ENCODE results near the gene RFC1.

The RFC1 gene

DNA sequence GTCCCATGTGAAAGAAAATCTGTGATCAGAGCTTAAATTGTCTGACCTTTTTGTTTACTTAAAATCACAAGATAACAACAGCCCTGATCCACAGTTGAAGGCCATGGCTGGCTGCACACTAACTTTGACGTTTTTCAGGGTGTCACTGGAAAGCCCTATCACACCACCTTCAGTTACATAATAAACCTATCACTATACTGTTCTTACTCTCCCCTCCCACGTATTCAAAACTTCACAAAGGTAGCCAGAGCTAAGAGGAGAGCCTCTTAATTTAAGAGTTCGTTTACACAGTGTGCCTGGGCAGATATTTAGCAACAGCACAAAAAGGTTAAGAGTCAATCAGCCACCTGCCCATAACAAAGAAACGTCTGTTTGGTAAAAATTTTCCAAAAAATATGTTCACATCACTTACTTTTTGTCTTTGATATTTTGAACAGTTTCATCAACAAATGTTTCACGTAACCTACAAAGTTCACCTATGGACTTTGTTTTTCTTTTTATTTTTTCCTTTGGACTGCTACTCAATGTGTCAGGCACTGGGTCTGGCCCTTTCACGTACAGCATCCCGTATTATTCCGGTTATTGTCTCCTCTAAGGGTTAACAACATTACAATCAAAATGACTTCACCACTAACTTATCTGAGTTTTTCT is 25.0 kb downstream of the RFC1 start:
- TF ChIP-seq SPI1 (IDR thresholded peaks at IDR 0.05; ENCODE audit: borderline replicate concordance, low read depth) (no peak), GABPA (IDR thresholded peaks at IDR 0.05; ENCODE audit: low read depth) (no peak), POLR2AphosphoS5 (IDR thresholded peaks at IDR 0.05; ENCODE audit: low read depth) (no peak), REST (IDR thresholded peaks at IDR 0.05; ENCODE audit: insufficient replicate concordance, low read depth) (no peak)
- TF ChIP-seq, protein P1, sequence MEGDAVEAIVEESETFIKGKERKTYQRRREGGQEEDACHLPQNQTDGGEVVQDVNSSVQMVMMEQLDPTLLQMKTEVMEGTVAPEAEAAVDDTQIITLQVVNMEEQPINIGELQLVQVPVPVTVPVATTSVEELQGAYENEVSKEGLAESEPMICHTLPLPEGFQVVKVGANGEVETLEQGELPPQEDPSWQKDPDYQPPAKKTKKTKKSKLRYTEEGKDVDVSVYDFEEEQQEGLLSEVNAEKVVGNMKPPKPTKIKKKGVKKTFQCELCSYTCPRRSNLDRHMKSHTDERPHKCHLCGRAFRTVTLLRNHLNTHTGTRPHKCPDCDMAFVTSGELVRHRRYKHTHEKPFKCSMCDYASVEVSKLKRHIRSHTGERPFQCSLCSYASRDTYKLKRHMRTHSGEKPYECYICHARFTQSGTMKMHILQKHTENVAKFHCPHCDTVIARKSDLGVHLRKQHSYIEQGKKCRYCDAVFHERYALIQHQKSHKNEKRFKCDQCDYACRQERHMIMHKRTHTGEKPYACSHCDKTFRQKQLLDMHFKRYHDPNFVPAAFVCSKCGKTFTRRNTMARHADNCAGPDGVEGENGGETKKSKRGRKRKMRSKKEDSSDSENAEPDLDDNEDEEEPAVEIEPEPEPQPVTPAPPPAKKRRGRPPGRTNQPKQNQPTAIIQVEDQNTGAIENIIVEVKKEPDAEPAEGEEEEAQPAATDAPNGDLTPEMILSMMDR (IDR thresholded peaks at IDR 0.05; ENCODE audit: insufficient read depth, low read length), result no peak
- Histone ChIP-seq H3K4me3 (replicated peaks; ENCODE audit: insufficient read depth, low read length) (no peak overlapping the region), H3K27me3 (ENCODE audit: insufficient read depth, poor library complexity, severe bottlenecking) (no peaks in the 10 kb centered on the region), H3K27ac (replicated peaks) (no peak overlapping the region)
- DNase-seq (ENCODE audit: low read depth in 1 of 2, low spot score in 1 of 2), result no peak

DNA sequence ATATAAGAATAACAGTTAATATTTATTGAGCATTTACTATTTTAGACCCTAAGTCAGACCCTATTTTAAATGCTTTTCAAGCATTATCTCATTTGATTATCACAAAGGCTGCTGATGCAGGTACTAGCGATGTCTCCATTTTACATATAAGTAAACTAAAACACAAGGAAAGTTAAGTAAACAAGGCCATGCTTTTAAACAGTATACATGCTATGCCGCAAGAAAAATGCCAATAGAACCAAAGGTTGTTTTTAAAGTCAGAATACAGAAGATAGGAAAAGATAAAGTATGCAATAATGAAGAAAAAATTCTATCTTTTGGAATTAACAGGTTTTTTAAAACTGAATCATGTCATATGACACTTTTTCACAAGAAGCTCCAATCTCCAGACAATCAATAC is 26.2 kb downstream of the RFC1 start:
- no peak for TF ChIP-seq GABPA (IDR thresholded peaks at IDR 0.05; ENCODE audit: low read depth)
- TF ChIP-seq REST (IDR thresholded peaks at IDR 0.05; ENCODE audit: insufficient replicate concordance, low read depth), result no peak
- no peak for TF ChIP-seq SPI1 (IDR thresholded peaks at IDR 0.05; ENCODE audit: borderline replicate concordance, low read depth)
- TF ChIP-seq, protein P1 (IDR thresholded peaks at IDR 0.05; ENCODE audit: insufficient read depth, low read length), result no peak
- TF ChIP-seq POLR2AphosphoS5 (IDR thresholded peaks at IDR 0.05; ENCODE audit: low read depth), result no peak
- Histone ChIP-seq H3K27me3 (ENCODE audit: insufficient read depth, poor library complexity, severe bottlenecking) (no peaks in the 10 kb centered on the region), H3K27ac (replicated peaks) (no peak overlapping the region), H3K4me3 (replicated peaks; ENCODE audit: insufficient read depth, low read length) (no peak overlapping the region)
- no peak for DNase-seq (ENCODE audit: low read depth in 1 of 2, low spot score in 1 of 2)

DNA sequence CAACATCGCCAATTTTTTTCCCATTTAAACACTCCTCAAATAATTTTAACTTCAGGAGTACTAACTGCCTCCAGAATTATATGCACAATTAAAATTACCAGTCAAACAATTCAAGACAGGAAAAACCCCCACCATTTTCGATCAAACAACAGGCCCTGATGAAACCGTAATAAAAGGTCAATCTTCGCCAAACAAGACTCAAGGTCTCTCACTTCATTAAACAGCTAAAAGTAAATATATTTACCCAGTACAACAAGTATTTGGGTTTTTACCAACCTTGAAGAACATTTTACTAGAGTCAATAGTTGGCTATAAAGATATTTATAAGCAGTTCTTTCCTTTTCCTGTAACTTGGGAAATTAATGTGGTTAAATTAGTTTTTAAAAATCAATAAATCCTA is 28.3 kb downstream of the RFC1 start:
- H3K4me3 ChIP-seq (replicated peaks; ENCODE audit: insufficient read depth, low read length), result no peak overlapping the region
- DNase-seq (ENCODE audit: low read depth in 1 of 2, low spot score in 1 of 2), result no peak
- TF ChIP-seq REST (IDR thresholded peaks at IDR 0.05; ENCODE audit: insufficient replicate concordance, low read depth) (no peak), GABPA (IDR thresholded peaks at IDR 0.05; ENCODE audit: low read depth) (no peak), SPI1 (IDR thresholded peaks at IDR 0.05; ENCODE audit: borderline replicate concordance, low read depth) (no peak), POLR2AphosphoS5 (IDR thresholded peaks at IDR 0.05; ENCODE audit: low read depth) (no peak)
- TF ChIP-seq, protein P1 (IDR thresholded peaks at IDR 0.05; ENCODE audit: insufficient read depth, low read length), result no peak
- H3K27me3 ChIP-seq (ENCODE audit: insufficient read depth, poor library complexity, severe bottlenecking), result no peaks in the 10 kb centered on the region
- H3K27ac ChIP-seq (replicated peaks), result no peak overlapping the region

Data from HL-60 (cell line).